TTC549 (cell line): ENCODE data around the gene ZNF497.

Experiments
- FAIRE-seq: peaks from 2 replicates; lab custom pipeline; 2012; peaks lifted over from hg19 to GRCh38; lab: Jason Lieb, UNC

Gene ZNF497

GRCh38 chr19:58305932-58306323, 56.6 kb downstream of the ZNF497 start:
- FAIRE-seq: no peak

DNA sequence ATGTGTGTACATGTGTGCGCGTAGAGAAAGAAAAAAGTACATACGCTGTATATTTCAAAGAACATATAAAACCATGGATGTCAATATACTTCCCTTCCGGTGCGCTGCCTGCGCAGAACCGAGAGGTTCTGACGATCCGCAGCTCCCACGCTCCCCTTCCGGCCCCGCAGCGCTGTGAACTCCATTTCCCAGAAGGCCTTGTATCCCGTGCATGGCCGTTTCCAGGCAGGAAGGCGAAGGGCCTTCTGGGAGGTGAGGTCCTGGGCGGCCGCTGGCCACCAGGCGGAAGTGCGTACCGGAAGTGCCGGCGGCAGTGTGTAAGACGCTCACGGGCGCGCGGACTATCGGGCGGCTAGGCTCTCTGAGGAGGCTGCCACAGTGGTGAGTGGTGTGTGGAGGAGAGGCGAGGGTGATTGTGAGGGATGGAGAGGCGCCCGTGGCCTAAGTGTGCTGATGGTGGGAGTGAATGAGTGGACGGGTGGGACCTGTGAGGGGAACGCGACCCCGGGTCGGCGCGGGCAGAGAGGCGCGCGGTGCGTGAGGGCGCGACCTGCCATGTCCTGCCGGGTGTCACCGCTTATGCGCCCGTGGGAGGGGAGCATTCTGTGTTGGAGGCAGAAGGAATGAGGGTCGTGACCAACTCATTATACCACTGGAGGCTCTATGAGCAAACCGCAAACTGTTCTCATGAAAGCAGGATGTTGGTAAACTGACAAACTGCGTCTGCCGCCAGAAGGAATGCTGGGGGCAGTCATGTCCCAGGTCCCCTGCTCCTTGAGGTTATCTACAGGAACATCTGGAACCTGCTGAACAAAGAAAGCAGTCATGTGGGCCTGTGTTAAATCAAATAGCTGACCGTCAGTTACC, 57.3 kb downstream of the ZNF497 start, which contains the start of gene ERVK3-1:
TSS of gene ERVK3-1 (plus strand) at position 313 of the 867 bp plus-strand sequence. CDS start 6,792 bp downstream, outside the sequence.
- peak; percentile 95 for FAIRE-seq

- no peak for FAIRE-seq
Observed at GRCh38 chr19:58304748-58305064, 57.8 kb downstream of the ZNF497 start.
